ENCODE measurements around the gene CTNND2.

- TF ChIP-seq CTCF (conservative IDR thresholded peaks at IDR 0.05) (no peak), ZFX (IDR thresholded peaks at IDR 0.05) (no peak)
These were observed 123.5 kb downstream of the CTNND2 start for GRCh38 chr5:11780641-11781345.

Data from C4-2B (cell line).